ENCODE data around the gene GGNBP2. TPM values are rescaled to one million over a fixed set of nuclear protein-coding genes. Genes with fewer than 3 reads are reported as not detected.
A peak's percentile ranks its signal among the peaks of the same experiment; 100 is the strongest.
"Not testable (repeated sequence)": the region's sequence is repeated elsewhere in the genome, so short reads cannot be mapped to it uniquely, and the experiment has no call there.

The GGNBP2 gene
- total RNA-seq = 45.6 and 48.1 TPM in 2 replicates

GRCh38 chr17:36544307-36545076, at the start of gene GGNBP2:
Gene GGNBP2, plus strand, starts transcription at chr17:36544919. Its CDS starts 806 bp downstream, at chr17:36545725.
- peak; percentile 93 for DNase-seq

DNA sequence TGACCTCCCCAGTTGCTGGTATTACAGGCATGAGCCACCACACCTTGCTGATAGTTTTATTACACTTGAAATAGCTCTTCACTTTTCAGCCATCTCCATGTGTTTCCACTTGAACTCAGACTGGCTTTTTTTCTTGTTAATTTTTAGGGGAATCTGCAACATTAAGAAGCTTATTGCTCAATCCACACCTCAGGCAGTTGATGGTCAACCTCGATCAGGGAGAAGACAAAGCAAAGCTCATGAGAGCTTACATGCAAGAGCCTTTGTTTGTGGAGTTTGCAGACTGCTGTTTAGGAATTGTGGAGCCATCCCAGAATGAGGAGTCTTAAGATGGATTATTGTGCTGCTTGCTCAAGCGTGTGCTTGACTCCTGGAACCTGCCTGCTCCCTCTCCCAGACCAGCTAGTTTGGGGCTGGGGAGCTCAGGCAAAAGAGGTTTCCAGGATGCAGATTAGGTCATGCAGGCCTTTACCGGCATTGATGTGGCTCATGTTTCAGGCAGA, 49.6 kb upstream of the GGNBP2 start:
- DNase-seq = no peak

DNA sequence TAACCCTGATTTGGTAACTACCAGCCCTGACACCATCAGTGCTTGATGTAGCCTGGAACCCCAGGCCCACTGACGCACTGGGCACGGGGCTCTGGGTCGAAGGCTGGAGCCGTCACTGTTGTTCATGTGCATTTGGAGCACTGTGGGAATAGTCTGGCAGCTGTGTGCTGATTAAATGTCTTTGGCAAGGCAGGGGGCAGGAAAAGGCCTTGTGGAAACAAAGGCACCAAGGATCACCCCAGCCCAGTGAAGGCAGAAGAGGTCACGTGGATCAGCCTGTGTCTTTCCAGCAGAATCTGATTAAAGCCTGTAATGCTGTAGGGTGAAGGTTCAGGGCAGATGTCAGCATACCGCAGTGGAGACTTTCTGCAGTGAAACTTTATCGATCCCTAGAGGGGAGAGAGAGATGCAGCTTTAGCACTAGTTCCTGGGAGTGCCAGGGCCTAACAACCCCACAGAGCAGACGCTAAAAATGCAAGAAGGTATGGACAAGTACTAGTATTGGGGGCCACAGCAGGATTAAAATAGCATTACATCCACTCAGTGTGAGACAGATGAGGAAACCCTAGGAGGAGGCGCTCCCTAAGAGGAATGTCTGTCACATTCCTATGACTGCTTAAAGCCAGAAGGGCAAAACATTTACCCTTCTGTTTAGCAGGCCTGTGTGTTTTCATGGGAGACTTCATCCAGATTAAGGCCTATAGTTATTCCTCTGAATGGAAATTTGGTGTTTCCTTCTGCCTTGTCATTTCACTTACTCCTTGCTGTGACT, 48.5 kb upstream of the GGNBP2 start:
- no peak for DNase-seq

DNA sequence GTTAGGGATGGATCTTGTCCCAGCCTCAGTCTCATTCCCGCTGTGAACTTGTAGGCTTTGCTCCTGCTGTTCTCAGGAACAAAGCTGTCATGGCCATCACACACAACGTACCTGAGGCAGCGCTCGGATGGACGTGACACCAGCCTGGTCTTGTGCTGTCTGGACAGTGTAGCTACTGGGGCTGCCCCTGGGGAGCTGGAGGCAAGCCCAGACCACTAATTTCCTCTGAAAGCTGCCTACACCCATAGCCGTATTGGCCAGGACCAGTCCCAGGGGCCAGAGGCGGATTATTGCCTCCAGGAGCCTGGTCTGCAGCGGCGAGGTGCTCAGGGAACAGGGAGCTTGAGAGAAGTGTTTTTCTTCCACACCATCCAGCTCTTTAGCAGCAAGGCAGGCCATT, 46.6 kb upstream of the GGNBP2 start:
- DNase-seq = no peak

DNA sequence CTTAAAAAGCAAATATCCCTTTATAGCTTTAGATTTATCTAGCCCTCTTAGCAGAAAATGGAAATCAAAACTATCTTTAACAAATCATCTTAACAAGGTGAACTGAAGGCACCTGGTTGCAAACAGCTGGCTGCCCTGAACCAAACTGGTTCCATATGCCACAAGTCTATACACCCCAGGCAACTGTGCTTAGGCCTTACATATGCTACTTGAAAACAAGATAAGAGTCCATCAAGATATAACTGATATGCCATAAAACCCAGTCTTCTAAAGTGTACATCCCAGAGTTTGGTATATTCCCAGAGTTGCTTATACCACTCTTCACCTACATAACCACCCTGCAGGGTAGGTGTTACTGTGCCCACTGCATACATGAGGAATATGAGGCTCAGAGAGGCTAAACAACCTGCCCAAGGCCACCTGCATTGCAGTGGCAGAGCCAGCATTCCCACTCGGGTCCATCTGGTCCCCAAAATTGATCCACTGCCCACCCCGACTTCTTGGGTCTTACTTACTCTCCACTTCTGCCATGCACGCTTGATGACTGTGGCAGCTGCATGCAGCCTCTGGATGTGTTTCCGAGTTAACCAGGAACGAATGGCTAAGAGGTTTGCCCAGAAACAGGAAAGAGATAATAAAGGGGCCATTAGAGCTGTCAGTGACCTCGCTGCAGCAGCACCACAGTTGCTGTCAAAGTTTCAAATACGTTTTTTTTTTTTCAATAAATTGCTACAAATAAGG, 46.0 kb upstream of the GGNBP2 start:
- no peak for DNase-seq

GRCh38 chr17:36500745-36501225, 43.9 kb upstream of the GGNBP2 start:
- no peak for DNase-seq

- DNase-seq = no peak
These were observed 43.4 kb upstream of the GGNBP2 start for GRCh38 chr17:36501351-36501750.

- DNase-seq = no peak
These were observed 42.8 kb upstream of the GGNBP2 start for GRCh38 chr17:36501963-36502362.

- no peak for DNase-seq
These were observed 41.1 kb upstream of the GGNBP2 start for GRCh38 chr17:36503456-36504155.

- DNase-seq = no peak
These were observed 40.6 kb upstream of the GGNBP2 start for GRCh38 chr17:36504156-36504545.

GRCh38 chr17:36505171-36505570, 39.5 kb upstream of the GGNBP2 start:
- no peak for DNase-seq

- DNase-seq = no peak
These were observed 38.4 kb upstream of the GGNBP2 start for GRCh38 chr17:36506249-36506826.

DNA sequence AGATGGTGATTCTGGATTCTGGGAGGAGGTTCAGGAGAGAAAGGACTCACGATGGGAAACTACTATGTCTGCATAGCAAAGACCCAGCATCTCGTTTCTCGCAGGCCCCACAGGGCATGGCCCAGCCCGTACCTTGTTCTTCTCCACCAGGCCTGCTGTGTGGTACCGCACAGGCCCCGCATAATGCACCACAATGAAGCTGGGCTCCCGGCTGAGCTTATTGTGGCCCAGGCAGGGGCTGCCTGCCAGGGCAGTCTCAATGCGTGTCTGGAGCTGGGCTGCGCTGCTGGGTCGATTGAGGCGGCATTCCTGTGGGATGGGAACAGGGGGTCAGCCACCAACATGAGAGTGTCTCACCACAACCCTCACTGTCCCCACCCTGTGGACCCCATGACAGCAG, 37.9 kb upstream of the GGNBP2 start:
- no peak for DNase-seq

- no peak for DNase-seq
These were observed 37.5 kb upstream of the GGNBP2 start for GRCh38 chr17:36507266-36507665.

GRCh38 chr17:36508439-36508838, 36.3 kb upstream of the GGNBP2 start:
- DNase-seq = not testable (repeated sequence)

GRCh38 chr17:36509272-36509985, 35.3 kb upstream of the GGNBP2 start:
- DNase-seq = no peak

DNA sequence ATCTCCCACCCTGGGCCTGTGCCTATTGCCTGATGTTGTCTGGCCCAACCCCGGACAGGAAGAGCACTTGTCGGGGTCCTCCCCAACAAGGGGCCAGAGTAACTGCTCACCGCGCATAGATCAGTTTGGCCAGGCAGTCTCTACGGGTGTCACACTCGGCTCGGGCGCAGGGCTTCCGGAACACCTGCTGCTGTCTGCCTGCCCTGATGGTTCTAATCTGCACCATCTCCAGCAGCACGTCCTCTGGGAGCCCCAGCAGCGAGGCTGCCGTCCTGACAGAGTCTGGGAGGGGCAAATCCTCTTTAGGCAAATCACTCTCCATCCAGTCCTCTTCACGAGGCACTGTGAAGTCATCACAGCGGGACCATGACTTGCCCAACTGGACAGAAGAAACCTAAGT, 34.1 kb upstream of the GGNBP2 start:
- no peak for DNase-seq

DNA sequence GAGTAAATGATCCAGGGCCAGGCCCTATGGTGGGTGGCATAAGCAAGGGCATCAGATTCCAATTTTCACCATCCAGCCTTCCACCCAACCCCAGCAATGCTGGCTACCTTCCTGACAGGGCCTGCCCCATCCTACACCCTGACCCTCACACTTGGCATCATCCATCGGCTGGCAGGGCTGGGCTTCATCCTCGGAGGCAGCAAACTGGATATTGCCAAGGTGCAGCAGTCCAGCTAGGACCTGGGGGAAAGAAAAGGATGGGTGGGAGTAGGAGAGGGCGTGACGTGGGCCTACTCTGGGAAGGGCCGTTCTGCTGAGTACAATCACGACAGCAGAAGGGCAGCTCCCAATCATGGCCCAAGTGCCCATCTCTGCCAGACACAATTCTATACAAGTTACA, 33.5 kb upstream of the GGNBP2 start:
- DNase-seq = no peak

GRCh38 chr17:36512641-36513040, 32.1 kb upstream of the GGNBP2 start:
- no peak for DNase-seq

DNA sequence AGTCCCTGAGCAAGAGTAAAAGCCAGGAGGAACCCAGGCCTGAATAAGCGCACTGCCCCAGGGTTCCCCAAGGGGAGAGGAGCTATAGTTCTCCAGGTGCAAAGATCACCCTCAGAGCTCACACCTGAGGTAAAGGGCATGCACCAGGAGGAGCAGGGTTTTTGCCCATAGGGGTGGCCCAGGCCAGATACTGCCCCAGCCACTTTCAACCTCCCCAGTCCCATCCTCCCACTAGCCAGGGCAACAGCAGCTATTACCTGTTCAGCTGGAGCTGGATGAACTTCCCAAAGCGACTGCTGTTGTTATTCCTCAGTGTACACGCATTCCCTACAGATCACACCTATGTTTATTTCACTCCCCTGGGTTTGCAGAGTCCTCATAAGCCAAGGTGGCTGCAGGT, 29.9 kb upstream of the GGNBP2 start:
- DNase-seq = no peak

GRCh38 chr17:36515837-36516236, 28.9 kb upstream of the GGNBP2 start:
- no peak for DNase-seq

Measured in dermis blood vessel endothelial cell (primary cell).